Activated CD8-positive, alpha-beta memory T cell treated with anti-CD3 and anti-CD28 coated beads for 1 hour (primary cell): Measurements from ENCODE around the gene ASTL.

Source experiments
- DNase-seq, 2 donors: peaks; one replicate each; pipeline ENCODE4 v3.0.0-alpha.2; 2020; ENCODE audit warnings: low read depth in 1 of 2; ENCODE audit errors: extremely low read depth in 1 of 2

Gene ASTL

DNA sequence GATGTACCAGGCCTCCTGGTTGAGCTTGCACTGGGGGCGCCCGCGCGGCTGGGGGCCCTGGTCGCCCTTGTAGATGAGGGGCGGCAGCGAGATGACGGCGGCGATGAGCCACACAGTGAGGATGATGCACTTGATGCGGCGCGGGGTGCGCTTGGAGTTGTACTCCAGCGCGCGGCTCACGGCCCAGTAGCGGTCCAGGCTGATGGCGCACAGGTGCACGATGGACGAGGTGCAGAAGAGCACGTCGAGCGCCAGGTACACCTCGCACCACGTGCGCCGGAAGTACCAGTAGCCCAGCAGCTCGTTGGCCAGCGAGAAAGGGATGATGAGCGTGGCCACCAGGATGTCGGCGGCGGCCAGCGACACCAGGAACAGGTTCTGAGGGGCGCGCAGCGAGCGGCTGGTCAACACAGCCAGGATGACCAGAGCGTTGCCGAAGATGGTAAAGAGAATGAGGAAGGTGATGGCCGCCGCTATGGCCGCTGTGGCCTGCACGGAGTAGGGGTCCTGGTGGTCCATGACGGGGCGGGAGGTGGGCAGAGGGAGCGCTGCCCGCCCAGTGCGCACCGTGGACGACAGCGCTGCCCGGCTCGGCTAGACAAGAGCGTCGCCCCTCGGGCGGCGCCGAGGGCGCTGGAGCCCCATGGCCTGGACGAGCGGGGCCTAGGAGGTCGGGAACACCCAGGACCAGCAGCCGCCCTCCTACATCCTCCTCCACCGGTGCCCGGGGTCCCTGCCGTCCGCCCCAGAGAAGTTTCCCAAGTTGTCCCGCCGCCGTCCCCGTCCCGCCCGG, 22.5 kb downstream of the ASTL start:
- no peak for DNase-seq

DNA sequence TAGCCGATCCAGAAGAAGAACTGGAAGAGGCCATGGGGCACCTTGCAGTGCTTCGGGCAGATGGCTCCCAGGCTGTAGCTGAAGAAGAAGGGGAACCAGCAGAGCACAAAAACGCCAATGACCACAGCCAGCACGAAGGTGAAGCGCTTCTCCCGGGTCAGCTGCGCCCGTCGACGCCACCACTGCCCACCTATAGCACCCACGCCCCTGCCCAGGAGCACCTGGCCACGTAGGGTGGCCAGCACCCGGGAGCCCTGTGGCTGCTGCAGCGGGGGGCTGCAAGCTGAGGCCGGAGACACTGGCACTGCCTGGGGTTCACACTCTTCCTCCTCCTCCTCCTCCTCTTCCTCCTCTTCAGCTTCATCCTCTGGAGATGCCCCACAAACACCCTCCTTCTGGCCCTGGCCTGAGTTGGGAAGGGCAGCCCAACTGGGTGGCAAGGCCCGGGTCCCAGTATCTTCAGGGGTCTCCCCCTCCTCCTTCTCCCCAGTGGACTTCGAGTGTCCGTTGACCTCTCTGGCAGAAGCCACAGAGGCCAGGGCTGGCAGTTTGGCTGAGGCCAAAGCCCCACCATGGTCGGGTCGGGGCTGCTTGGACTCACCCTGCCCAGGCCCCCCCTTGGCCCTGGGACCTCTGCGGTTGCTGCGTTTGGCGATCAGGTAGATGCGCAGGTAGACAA, 23.3 kb downstream of the ASTL start:
- DNase-seq, result no peak

- no peak for DNase-seq
These were observed 23.8 kb downstream of the ASTL start for GRCh38 chr2:96114546-96114902.

DNA sequence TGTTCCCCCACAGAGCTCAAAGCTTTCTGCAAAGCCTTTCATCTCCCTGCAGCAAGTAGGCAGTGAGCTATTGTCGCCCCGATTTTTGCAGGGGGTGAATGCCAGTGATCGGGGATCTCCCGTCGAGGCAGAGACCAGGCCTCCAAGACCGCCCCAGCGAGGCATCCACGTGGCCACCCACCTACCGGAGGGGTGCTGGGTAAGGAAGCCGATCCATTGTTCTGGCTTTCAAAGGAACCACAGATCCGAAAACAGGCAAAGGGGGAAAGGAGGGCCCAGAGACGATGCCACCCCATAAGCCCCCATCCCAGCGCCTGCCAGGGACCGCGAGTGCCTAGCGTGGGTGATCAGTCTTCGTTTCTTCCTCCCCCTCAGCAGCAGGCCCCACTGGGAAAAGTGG, 24.4 kb downstream of the ASTL start:
- DNase-seq, result no peak

DNA sequence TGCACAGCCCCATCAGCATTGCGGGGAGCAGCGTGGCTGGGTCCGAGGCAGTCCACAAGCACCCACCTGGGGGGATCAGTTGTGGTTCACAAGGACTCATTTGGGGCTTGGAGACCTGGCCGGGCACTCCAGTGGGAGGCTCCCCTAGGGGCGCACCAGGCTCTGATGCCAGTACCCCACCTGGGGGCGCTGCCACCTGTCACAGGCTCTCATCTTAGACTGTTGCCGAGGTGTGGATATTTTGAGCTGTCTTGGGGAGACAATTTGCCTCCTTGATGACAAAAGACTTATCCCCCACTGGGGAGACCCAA, 25.0 kb downstream of the ASTL start:
- no peak for DNase-seq

- DNase-seq, result no peak
These were observed 25.6 kb downstream of the ASTL start for GRCh38 chr2:96112501-96113366.

DNA sequence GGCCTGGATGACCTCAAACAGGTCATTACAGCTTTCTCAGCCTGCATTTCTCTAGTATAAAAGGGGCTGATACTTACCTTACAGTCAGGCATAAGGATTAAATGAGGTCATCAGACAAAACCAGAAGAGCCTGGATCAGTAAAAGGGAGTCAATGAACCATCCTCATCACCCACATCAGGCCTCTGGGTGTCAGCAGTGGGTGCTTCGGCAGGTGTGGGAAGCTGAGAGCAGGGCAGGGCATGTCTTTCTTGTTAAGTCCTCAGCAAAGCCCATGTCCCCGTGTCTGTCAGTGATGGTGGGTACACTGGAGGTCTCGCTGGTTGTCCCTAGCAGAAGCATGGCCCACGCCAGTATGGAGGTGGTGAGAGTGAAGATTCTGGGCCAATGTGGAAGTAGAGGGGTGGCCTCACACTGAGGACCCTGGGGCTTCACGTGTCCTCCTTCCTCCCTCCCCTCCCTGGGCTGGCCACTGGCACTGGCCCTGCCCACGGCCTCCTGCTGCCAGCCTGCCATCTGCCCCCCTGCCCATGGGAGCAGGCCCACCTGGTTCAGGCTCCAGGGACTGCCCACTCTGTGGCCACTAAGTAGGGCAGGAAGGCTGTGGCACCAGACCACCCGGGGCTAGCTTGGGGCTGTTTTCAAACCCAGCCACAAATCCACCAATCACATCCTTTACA, 26.3 kb downstream of the ASTL start:
- DNase-seq, result no peak

- no peak for DNase-seq
These were observed 27.1 kb downstream of the ASTL start for GRCh38 chr2:96111257-96111640.

DNA sequence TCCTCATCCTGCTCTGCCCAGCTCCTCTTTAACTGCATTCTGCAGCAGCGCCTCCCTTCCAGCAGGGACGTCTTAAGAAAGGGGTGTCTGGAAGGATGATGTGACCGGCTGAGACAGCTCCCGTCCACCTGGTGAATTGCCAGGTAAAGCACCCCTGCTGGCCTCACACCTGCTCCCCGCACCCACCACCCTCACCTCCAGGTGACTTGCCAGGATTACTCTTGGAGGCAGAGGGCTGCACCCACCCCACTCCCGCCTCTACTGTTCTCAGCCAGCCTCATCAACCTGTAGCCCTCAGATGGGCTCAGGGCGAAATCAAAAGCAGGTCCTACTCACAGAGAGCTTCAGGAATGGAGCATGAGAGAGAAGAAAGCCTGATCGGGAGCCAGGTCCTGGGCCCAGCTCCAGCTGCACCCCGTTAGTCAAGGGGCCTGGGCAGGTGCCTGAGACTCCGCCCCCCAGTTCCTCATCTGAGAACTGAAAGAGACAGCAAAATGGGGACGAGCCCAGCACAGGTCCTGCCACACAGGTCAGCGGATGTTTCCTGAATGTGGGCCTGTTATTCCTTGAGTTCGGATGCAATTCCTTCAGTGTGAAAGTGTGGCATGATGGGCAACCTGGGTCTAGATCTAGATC, 27.6 kb downstream of the ASTL start:
- no peak for DNase-seq

DNA sequence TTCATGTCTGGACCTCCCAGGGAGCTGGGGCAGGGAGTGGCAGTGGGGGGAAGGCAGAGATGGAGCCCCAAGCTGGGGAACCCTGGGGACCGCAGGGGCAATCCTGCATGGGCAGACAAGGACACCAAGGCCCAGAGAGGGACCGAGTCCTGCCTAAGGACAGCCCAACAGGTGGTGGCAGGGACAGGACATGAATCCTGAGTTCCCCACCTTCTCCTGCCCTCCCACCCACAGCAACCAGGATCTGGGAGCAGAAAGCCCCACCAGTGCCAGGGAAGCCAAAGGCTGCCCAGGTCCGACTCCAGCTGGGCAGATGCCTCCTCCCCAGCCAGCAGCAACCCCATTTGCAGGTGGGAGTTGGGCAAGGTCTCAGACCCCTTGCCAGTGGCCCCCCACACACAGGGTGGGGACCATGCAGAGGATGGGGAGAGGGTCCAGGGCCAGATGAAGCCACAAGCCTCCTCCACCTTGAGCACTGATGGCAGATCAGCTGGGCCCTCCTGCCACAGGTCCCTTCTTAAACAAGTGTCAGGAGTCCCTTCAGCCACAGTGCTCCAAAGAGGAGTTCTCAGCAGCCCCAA, 28.3 kb downstream of the ASTL start:
- DNase-seq, result no peak

GRCh38 chr2:96109361-96109680, 29.0 kb downstream of the ASTL start:
- DNase-seq, result no peak

- no peak for DNase-seq
These were observed 29.6 kb downstream of the ASTL start for GRCh38 chr2:96108541-96109360.

- no peak for DNase-seq
These were observed 30.2 kb downstream of the ASTL start for GRCh38 chr2:96108151-96108540.

DNA sequence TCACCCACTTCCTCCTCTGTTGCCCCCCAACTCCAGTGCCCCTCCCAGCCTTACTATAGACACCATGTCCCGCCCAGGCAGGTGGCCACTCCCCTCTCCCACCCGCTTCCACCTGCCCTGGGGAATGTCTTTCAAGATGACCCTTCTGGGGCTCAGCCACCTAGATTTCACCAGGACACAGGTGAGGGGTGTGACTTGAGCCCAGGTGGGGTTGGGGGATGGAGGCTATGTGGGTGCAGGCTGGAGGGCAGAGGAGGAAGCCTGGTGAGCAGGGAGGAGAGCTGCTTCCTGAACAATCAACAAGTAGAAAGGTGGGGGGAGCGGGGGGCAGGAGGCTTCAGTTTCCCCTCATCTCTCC, 30.6 kb downstream of the ASTL start:
- no peak for DNase-seq

- DNase-seq, result no peak
These were observed 31.2 kb downstream of the ASTL start for GRCh38 chr2:96106991-96107707.

GRCh38 chr2:96105994-96106715, 32.1 kb downstream of the ASTL start:
- DNase-seq, result no peak

- no peak for DNase-seq
These were observed 33.0 kb downstream of the ASTL start for GRCh38 chr2:96105152-96105915.

DNA sequence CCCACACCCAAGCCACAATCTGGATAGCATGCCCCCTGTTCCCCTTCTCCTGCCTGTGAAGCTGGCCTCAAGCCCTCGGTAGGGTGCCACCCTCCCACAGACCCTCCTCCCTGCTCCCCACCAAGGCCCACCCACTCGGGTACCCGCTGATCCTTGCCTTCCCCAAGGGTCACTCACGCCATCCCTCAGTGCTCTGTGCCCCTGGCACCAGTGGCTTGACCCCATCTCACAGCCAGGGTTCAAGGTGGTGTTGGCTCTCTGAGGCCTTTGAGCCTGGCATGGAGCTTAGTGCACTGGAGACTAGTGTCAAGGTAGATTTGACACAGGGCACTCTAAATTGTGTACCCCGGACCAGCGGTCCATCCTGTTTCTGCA, 33.8 kb downstream of the ASTL start:
- DNase-seq, result no peak
